GM21381 (cell line): Measurements from ENCODE around the gene NTM.
"Not testable (repeated sequence)": the region's sequence is repeated elsewhere in the genome, so short reads cannot be mapped to it uniquely, and the experiment has no call there.

Experiments
- ATAC-seq: cut with Tn5 transposase; IDR thresholded peaks from one replicate; pipeline ENCODE4 v1.9.1; 2021; ENCODE audit warnings: mild to moderate bottlenecking, moderate library complexity; ENCODE audit not compliant: unreplicated experiment

Gene NTM

GRCh38 chr11:131904756-131905155 is 534.3 kb downstream of the NTM start:
- ATAC-seq, result no peak

- ATAC-seq, result no peak
Observed at GRCh38 chr11:131906963-131907362, 536.5 kb downstream of the NTM start.

- no peak for ATAC-seq
Observed at GRCh38 chr11:131907371-131907770, 537.0 kb downstream of the NTM start.

- no peak for ATAC-seq
Observed at GRCh38 chr11:131908316-131908715, 537.9 kb downstream of the NTM start.

- no peak for ATAC-seq
Observed at GRCh38 chr11:131909426-131910177, 539.2 kb downstream of the NTM start.

- no peak for ATAC-seq
Observed at GRCh38 chr11:131910178-131910522, 539.7 kb downstream of the NTM start.

GRCh38 chr11:131910523-131911387 is 540.3 kb downstream of the NTM start:
- ATAC-seq, result no peak

- ATAC-seq, result not testable (repeated sequence)
Observed at GRCh38 chr11:131911388-131912032, 541.1 kb downstream of the NTM start.

GRCh38 chr11:131912134-131912533 is 541.7 kb downstream of the NTM start:
- no peak for ATAC-seq

GRCh38 chr11:131913267-131913666 is 542.9 kb downstream of the NTM start:
- no peak for ATAC-seq

GRCh38 chr11:131914361-131914774 is 544.0 kb downstream of the NTM start:
- no peak for ATAC-seq

GRCh38 chr11:131916638-131917037 is 546.2 kb downstream of the NTM start:
- ATAC-seq, result no peak

GRCh38 chr11:131917634-131918384 is 547.4 kb downstream of the NTM start:
- no peak for ATAC-seq

- ATAC-seq, result no peak
Observed at GRCh38 chr11:131918663-131919062, 548.2 kb downstream of the NTM start.

GRCh38 chr11:131922220-131922619 is 551.8 kb downstream of the NTM start:
- no peak for ATAC-seq

GRCh38 chr11:131923309-131923708 is 552.9 kb downstream of the NTM start:
- no peak for ATAC-seq

- ATAC-seq, result no peak
Observed at GRCh38 chr11:131924001-131924400, 553.6 kb downstream of the NTM start.

- no peak for ATAC-seq
Observed at GRCh38 chr11:131924457-131925201, 554.2 kb downstream of the NTM start.

GRCh38 chr11:131925829-131926228 is 555.4 kb downstream of the NTM start:
- no peak for ATAC-seq

- ATAC-seq, result no peak
Observed at GRCh38 chr11:131928992-131929391, 558.6 kb downstream of the NTM start.
